ENCODE data around the gene HERPUD1.
"Not testable (repeated sequence)": the region's sequence is repeated elsewhere in the genome, so short reads cannot be mapped to it uniquely, and the experiment has no call there.

Gene HERPUD1

GRCh38 chr16:56931892-56932720 is at the start of gene HERPUD1:
Gene HERPUD1 (plus strand): TSS chr16:56932142. CDS start chr16:56932245, 103 bp downstream.
- DNase-seq (ENCODE audit: low read depth in 2 of 2) = peak; percentile 97 to 98

- DNase-seq (ENCODE audit: low read depth in 2 of 2) = no peak
Observed at GRCh38 chr16:56883586-56883985, 48.4 kb upstream of the HERPUD1 start.

- DNase-seq (ENCODE audit: low read depth in 2 of 2) = no peak
Observed at GRCh38 chr16:56884026-56884582, 47.8 kb upstream of the HERPUD1 start.

- not testable (repeated sequence) for DNase-seq (ENCODE audit: low read depth in 2 of 2)
Observed at GRCh38 chr16:56884929-56885328, 47.0 kb upstream of the HERPUD1 start.

- no peak for DNase-seq (ENCODE audit: low read depth in 2 of 2)
Observed at GRCh38 chr16:56885446-56886162, 46.3 kb upstream of the HERPUD1 start.

- DNase-seq (ENCODE audit: low read depth in 2 of 2) = no peak
Observed at GRCh38 chr16:56886296-56886695, 45.6 kb upstream of the HERPUD1 start.

GRCh38 chr16:56886826-56887225 is 45.1 kb upstream of the HERPUD1 start:
- DNase-seq (ENCODE audit: low read depth in 2 of 2) = no peak

GRCh38 chr16:56888806-56889205 is 43.1 kb upstream of the HERPUD1 start:
- DNase-seq (ENCODE audit: low read depth in 2 of 2) = no peak

GRCh38 chr16:56889206-56889605 is 42.7 kb upstream of the HERPUD1 start:
- no peak for DNase-seq (ENCODE audit: low read depth in 2 of 2)

GRCh38 chr16:56891685-56892084 is 40.3 kb upstream of the HERPUD1 start:
- DNase-seq (ENCODE audit: low read depth in 2 of 2) = no peak

- DNase-seq (ENCODE audit: low read depth in 2 of 2) = no peak
Observed at GRCh38 chr16:56892705-56893104, 39.2 kb upstream of the HERPUD1 start.

GRCh38 chr16:56894331-56894917 is 37.5 kb upstream of the HERPUD1 start:
- DNase-seq (ENCODE audit: low read depth in 2 of 2) = no peak

GRCh38 chr16:56895813-56896212 is 36.1 kb upstream of the HERPUD1 start:
- DNase-seq (ENCODE audit: low read depth in 2 of 2) = no peak

GRCh38 chr16:56896244-56896643 is 35.7 kb upstream of the HERPUD1 start:
- no peak for DNase-seq (ENCODE audit: low read depth in 2 of 2)

- no peak for DNase-seq (ENCODE audit: low read depth in 2 of 2)
Observed at GRCh38 chr16:56897026-56897799, 34.7 kb upstream of the HERPUD1 start.

GRCh38 chr16:56898847-56899246 is 33.1 kb upstream of the HERPUD1 start:
- no peak for DNase-seq (ENCODE audit: low read depth in 2 of 2)

GRCh38 chr16:56903866-56904265 is 28.1 kb upstream of the HERPUD1 start:
- no peak for DNase-seq (ENCODE audit: low read depth in 2 of 2)

- DNase-seq (ENCODE audit: low read depth in 2 of 2) = no peak
Observed at GRCh38 chr16:56907401-56907800, 24.5 kb upstream of the HERPUD1 start.

- no peak for DNase-seq (ENCODE audit: low read depth in 2 of 2)
Observed at GRCh38 chr16:56909527-56909979, 22.4 kb upstream of the HERPUD1 start.

- no peak for DNase-seq (ENCODE audit: low read depth in 2 of 2)
Observed at GRCh38 chr16:56910112-56910511, 21.8 kb upstream of the HERPUD1 start.

Measured in stimulated activated CD8-positive, alpha-beta memory T cell treated with anti-CD3 and anti-CD28 coated beads, Interleukin-2, amount 100 ng/mL, for 1 hour (primary cell).